ENCODE data around the gene HERC3.

Gene HERC3

GRCh38 chr4:88616275-88617150 lies 24.2 kb downstream of the HERC3 start:
- TF ChIP-seq EZH2 (IDR thresholded peaks at IDR 0.05) = no peak
- no peak for TF ChIP-seq POLR2AphosphoS5 (IDR thresholded peaks at IDR 0.05; ENCODE audit: borderline replicate concordance, low read depth, low read length)
- TF ChIP-seq FOXP2 (optimal IDR thresholded peaks at IDR 0.05; ENCODE audit: control extremely low read depth, extremely low read length, insufficient read depth) = no peak
- H3K9me3 ChIP-seq (ENCODE audit: low read depth, low read length) = no peaks in the 10 kb centered on the region
- no peaks in the 10 kb centered on the region for H3K36me3 ChIP-seq (ENCODE audit: insufficient read depth, low read length)
- no peak for DNase-seq (ENCODE audit: low read depth, low spot score)
- H3K4me3 ChIP-seq = no peak overlapping the region
- H3K27ac ChIP-seq = no peak overlapping the region
- no peak overlapping the region for H3K9ac ChIP-seq (ENCODE audit: insufficient read length)

GRCh38 chr4:88618782-88619485 lies 26.7 kb downstream of the HERC3 start:
- no peaks in the 10 kb centered on the region for H3K9me3 ChIP-seq (ENCODE audit: low read depth, low read length)
- no peak overlapping the region for H3K9ac ChIP-seq (ENCODE audit: insufficient read length)
- H3K27ac ChIP-seq = no peak overlapping the region
- no peak for DNase-seq (ENCODE audit: low read depth, low spot score)
- H3K4me3 ChIP-seq = no peak overlapping the region
- H3K36me3 ChIP-seq (ENCODE audit: insufficient read depth, low read length) = no peaks in the 10 kb centered on the region
- TF ChIP-seq POLR2AphosphoS5 (IDR thresholded peaks at IDR 0.05; ENCODE audit: borderline replicate concordance, low read depth, low read length) (no peak), FOXP2 (optimal IDR thresholded peaks at IDR 0.05; ENCODE audit: control extremely low read depth, extremely low read length, insufficient read depth) (no peak), EZH2 (IDR thresholded peaks at IDR 0.05) (no peak)

DNA sequence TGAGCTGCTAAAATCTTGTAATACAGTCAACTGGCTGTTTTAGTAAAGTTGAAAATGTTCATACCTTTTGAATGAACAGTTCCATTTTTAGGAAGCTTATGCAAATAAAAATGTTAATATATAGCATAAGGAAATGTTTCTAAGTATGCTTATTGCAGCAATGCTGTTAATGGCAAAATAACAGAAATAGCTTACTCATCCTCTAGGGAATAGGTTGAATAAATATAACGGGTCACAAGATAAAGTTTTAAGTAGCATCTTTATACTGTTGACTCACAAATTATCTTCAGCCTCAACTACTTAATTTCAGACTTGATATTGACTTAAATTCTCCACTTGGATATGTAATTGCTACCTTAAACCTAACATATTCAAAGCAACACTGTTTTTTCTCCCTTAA lies 27.7 kb downstream of the HERC3 start:
- no peak for DNase-seq (ENCODE audit: low read depth, low spot score)
- H3K9ac ChIP-seq (ENCODE audit: insufficient read length) = no peak overlapping the region
- H3K9me3 ChIP-seq (ENCODE audit: low read depth, low read length) = no peaks in the 10 kb centered on the region
- H3K27ac ChIP-seq = no peak overlapping the region
- no peaks in the 10 kb centered on the region for H3K36me3 ChIP-seq (ENCODE audit: insufficient read depth, low read length)
- no peak overlapping the region for H3K4me3 ChIP-seq
- TF ChIP-seq EZH2 (IDR thresholded peaks at IDR 0.05) (no peak), POLR2AphosphoS5 (IDR thresholded peaks at IDR 0.05; ENCODE audit: borderline replicate concordance, low read depth, low read length) (no peak), FOXP2 (optimal IDR thresholded peaks at IDR 0.05; ENCODE audit: control extremely low read depth, extremely low read length, insufficient read depth) (no peak)

DNA sequence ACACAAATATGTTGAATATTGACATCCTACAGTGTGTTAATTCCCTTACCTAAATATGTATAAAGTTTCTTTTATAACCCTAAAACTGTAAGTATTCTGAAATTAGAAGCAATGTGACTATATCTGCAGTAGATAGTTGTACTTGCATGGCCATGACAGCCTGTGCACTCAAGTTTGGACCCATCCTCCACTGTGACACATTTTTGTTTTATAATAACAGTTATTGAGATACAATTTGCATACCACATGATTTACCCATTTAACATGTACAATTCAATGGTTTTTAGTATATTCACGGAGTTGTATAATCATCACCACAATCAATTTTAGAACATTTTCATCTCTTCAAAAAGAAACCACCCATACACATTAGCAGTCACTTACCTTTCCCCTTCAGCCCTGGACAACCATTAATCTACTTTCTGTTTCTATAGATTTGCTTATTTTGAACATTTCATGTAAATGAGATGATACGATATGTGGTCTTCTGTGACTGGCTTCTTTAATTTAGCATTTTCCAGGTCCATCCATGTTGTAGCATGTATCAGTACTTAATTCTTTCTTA lies 29.6 kb downstream of the HERC3 start:
- no peak overlapping the region for H3K4me3 ChIP-seq
- TF ChIP-seq EZH2 (IDR thresholded peaks at IDR 0.05) (no peak), FOXP2 (optimal IDR thresholded peaks at IDR 0.05; ENCODE audit: control extremely low read depth, extremely low read length, insufficient read depth) (no peak), POLR2AphosphoS5 (IDR thresholded peaks at IDR 0.05; ENCODE audit: borderline replicate concordance, low read depth, low read length) (no peak)
- no peak for DNase-seq (ENCODE audit: low read depth, low spot score)
- H3K9me3 ChIP-seq (ENCODE audit: low read depth, low read length) = no peaks in the 10 kb centered on the region
- H3K27ac ChIP-seq = no peak overlapping the region
- H3K9ac ChIP-seq (ENCODE audit: insufficient read length) = no peak overlapping the region
- H3K36me3 ChIP-seq (ENCODE audit: insufficient read depth, low read length) = no peaks in the 10 kb centered on the region

- Histone ChIP-seq H3K9me3 (ENCODE audit: low read depth, low read length) (no peaks in the 10 kb centered on the region), H3K27ac (no peak overlapping the region), H3K9ac (ENCODE audit: insufficient read length) (no peak overlapping the region), H3K36me3 (ENCODE audit: insufficient read depth, low read length) (no peaks in the 10 kb centered on the region), H3K4me3 (no peak overlapping the region)
- TF ChIP-seq POLR2AphosphoS5 (IDR thresholded peaks at IDR 0.05; ENCODE audit: borderline replicate concordance, low read depth, low read length) = no peak
- no peak for TF ChIP-seq FOXP2 (optimal IDR thresholded peaks at IDR 0.05; ENCODE audit: control extremely low read depth, extremely low read length, insufficient read depth)
- TF ChIP-seq EZH2 (IDR thresholded peaks at IDR 0.05) = no peak
- no peak for DNase-seq (ENCODE audit: low read depth, low spot score)
These were observed 30.8 kb downstream of the HERC3 start for GRCh38 chr4:88623097-88623496.

DNA sequence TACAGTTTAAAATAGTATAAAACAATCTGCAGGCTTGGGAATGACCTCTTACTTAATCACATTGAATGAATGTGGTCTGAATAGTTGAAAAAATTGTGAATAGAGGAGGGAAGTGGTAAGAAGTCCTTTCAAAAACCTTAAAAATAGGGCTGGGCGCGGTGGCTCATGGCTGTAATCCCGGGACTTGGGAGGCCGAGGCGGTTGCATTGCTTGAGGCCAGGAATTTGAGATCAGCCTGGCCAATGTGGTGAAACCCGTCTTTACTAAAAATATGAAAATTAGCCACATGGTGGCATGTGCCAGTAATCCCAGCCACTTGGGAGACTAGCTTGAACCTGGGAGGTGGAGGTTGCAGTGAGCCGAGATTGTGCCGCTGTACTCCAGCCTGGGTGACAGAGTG lies 36.5 kb downstream of the HERC3 start:
- Histone ChIP-seq H3K36me3 (ENCODE audit: insufficient read depth, low read length) (no peaks in the 10 kb centered on the region), H3K27ac (no peak overlapping the region), H3K4me3 (no peak overlapping the region), H3K9ac (ENCODE audit: insufficient read length) (no peak overlapping the region), H3K9me3 (ENCODE audit: low read depth, low read length) (no peaks in the 10 kb centered on the region)
- DNase-seq (ENCODE audit: low read depth, low spot score) = no peak
- no peak for TF ChIP-seq POLR2AphosphoS5 (IDR thresholded peaks at IDR 0.05; ENCODE audit: borderline replicate concordance, low read depth, low read length)
- TF ChIP-seq FOXP2 (optimal IDR thresholded peaks at IDR 0.05; ENCODE audit: control extremely low read depth, extremely low read length, insufficient read depth) = no peak
- no peak for TF ChIP-seq EZH2 (IDR thresholded peaks at IDR 0.05)

DNA sequence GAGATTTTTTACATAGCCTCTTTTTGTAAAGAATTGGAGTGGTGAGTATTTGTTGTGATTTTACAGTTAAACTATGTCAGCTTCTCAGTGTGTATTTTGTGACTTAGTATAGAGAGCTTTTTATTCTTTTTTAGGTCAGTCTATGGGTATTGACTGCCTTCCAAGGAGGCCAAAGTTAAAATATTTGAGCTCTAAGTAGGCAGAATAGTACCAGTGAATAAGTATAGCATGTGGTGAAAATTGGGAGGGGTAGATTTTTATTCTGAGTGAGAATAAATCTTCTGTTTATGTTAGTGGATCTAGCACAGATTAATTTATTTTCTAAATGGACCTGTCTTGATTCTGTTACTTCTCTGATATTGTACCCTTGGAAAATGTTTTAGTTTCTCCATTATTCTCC lies 37.5 kb downstream of the HERC3 start:
- Histone ChIP-seq H3K9me3 (ENCODE audit: low read depth, low read length) (no peaks in the 10 kb centered on the region), H3K9ac (ENCODE audit: insufficient read length) (no peak overlapping the region), H3K4me3 (no peak overlapping the region), H3K36me3 (ENCODE audit: insufficient read depth, low read length) (no peaks in the 10 kb centered on the region), H3K27ac (no peak overlapping the region)
- no peak for TF ChIP-seq EZH2 (IDR thresholded peaks at IDR 0.05)
- no peak for TF ChIP-seq POLR2AphosphoS5 (IDR thresholded peaks at IDR 0.05; ENCODE audit: borderline replicate concordance, low read depth, low read length)
- TF ChIP-seq FOXP2 (optimal IDR thresholded peaks at IDR 0.05; ENCODE audit: control extremely low read depth, extremely low read length, insufficient read depth) = no peak
- DNase-seq (ENCODE audit: low read depth, low spot score) = no peak

- TF ChIP-seq POLR2AphosphoS5 (IDR thresholded peaks at IDR 0.05; ENCODE audit: borderline replicate concordance, low read depth, low read length) (no peak), EZH2 (IDR thresholded peaks at IDR 0.05) (no peak), FOXP2 (optimal IDR thresholded peaks at IDR 0.05; ENCODE audit: control extremely low read depth, extremely low read length, insufficient read depth) (no peak)
- H3K9me3 ChIP-seq (ENCODE audit: low read depth, low read length) = no peaks in the 10 kb centered on the region
- no peaks in the 10 kb centered on the region for H3K36me3 ChIP-seq (ENCODE audit: insufficient read depth, low read length)
- no peak overlapping the region for H3K4me3 ChIP-seq
- DNase-seq (ENCODE audit: low read depth, low spot score) = no peak
- no peak overlapping the region for H3K27ac ChIP-seq
- no peak overlapping the region for H3K9ac ChIP-seq (ENCODE audit: insufficient read length)
These were observed 38.5 kb downstream of the HERC3 start for GRCh38 chr4:88630756-88631155.

All from SK-N-MC (cell line).